GM23248 (cell line): ENCODE results near the gene FBP2. TPM values are rescaled to one million over a fixed set of nuclear protein-coding genes. Genes with fewer than 3 reads are reported as not detected.

ENCODE experiments used
- DNase-seq: peaks from one replicate; pipeline ENCODE4 v3.0.0-alpha.2; 2015
- H2AFZ ChIP-seq: fragments of 200-600 bp; sonication (generic); 2 replicates; pipeline ENCODE4 v1.6.1; 2016; ENCODE audit warnings: antibody characterized with exemption
- H3F3A ChIP-seq: fragments of 200-600 bp; sonication (generic); 2 replicates; pipeline ENCODE4 v1.6.1; 2016; ENCODE audit warnings: mild to moderate bottlenecking, antibody characterized with exemption, mixed run types; ENCODE audit not compliant: insufficient read depth
- H3K27ac ChIP-seq: fragments of 200-600 bp; sonication (generic); 2 replicates; pipeline ENCODE4 v1.5.1; 2016; ENCODE audit warnings: mild to moderate bottlenecking
- H3K27me3 ChIP-seq: fragments of 200-600 bp; sonication (generic); replicated peaks from 2 replicates; pipeline ENCODE4 v1.6.1; 2016; ENCODE audit warnings: mild to moderate bottlenecking; ENCODE audit not compliant: insufficient read depth
- H3K36me3 ChIP-seq: fragments of 200-600 bp; sonication (generic); 2 replicates; pipeline ENCODE4 v1.6.1; 2016; ENCODE audit warnings: low read depth, mild to moderate bottlenecking
- H3K4me1 ChIP-seq: fragments of 200-600 bp; sonication (generic); 2 replicates; pipeline ENCODE4 v1.6.1; 2016; ENCODE audit warnings: mild to moderate bottlenecking; ENCODE audit not compliant: insufficient read depth
- H3K4me2 ChIP-seq: fragments of 200-600 bp; sonication (generic); one replicate; pipeline ENCODE4 v1.6.1; 2016; ENCODE audit warnings: mild to moderate bottlenecking; ENCODE audit not compliant: unreplicated experiment
- H3K4me3 ChIP-seq: fragments of 200-600 bp; sonication (generic); 2 replicates; pipeline ENCODE4 v1.5.1; 2016; ENCODE audit warnings: mild to moderate bottlenecking
- H3K79me2 ChIP-seq: fragments of 200-600 bp; sonication (generic); 2 replicates; pipeline ENCODE4 v1.6.1; 2016; ENCODE audit warnings: mild to moderate bottlenecking; ENCODE audit not compliant: insufficient read depth
- H3K9ac ChIP-seq: fragments of 200-600 bp; sonication (generic); 2 replicates; pipeline ENCODE4 v1.6.1; 2016; ENCODE audit warnings: mild to moderate bottlenecking
- H3K9me2 ChIP-seq: fragments of 200-600 bp; sonication (generic); 2 replicates; pipeline ENCODE4 v1.6.1; 2016; ENCODE audit warnings: mixed run types, mild to moderate bottlenecking, moderate library complexity; ENCODE audit not compliant: insufficient read depth
- H3K9me3 ChIP-seq: fragments of 200-600 bp; sonication (generic); one replicate; pipeline ENCODE4 v1.6.1; 2017; ENCODE audit warnings: low read depth
- H4K20me1 ChIP-seq: fragments of 200-600 bp; sonication (generic); 2 replicates; pipeline ENCODE4 v1.6.0; 2016; ENCODE audit not compliant: insufficient read depth
- EZH2 ChIP-seq: fragments of 200-600 bp; sonication (generic); IDR thresholded peaks from 2 replicates; pipeline ENCODE4 v1.6.1; 2018; ENCODE audit warnings: antibody characterized with exemption, mild to moderate bottlenecking; ENCODE audit not compliant: insufficient read depth, poor library complexity, severe bottlenecking
- EZH2phosphoT487 ChIP-seq: fragments of 200-600 bp; sonication (generic); IDR thresholded peaks from 2 replicates; pipeline ENCODE4 v1.6.1; 2018; ENCODE audit warnings: antibody characterized with exemption, moderate library complexity, mild to moderate bottlenecking, low read depth; ENCODE audit not compliant: insufficient read depth
- whole genome bisulfite sequencing, 2 experiments: methylation state at CpG; one replicate each; pipeline ENCODE4 v1.1.6; 2015 to 2017; ENCODE audit warnings: low lambda C conversion rate in 2 of 2, low coverage in 1 of 2; ENCODE audit errors: missing lambda C conversion rate in 2 of 2; 5-methylcytosine and 5-hydroxymethylcytosine counted together
- in situ Hi-C: fragments of 300-500 bp; cut with MboI; formaldehyde crosslinking; loops from 2 replicates; pipeline ENCODE4 v1.15.0; 2020
- polyA plus RNA-seq: library from polyadenylated mRNA; unstranded; fragments of >200 nt; fragmentation: Nextera tagmentation; extraction: Ambion mirVana; gene quantifications from 2 replicates; pipeline ENCODE4 v1.2.1, GENCODE V29; 2016
- total RNA-seq: library from RNA; depleted of rRNA; stranded (reverse); fragments of >200 nt; shearing (Covaris generic); gene quantifications from 2 replicates; pipeline ENCODE4 v1.2.3, GENCODE V29; 2014

The FBP2 gene
- total and polyA plus RNA-seq, 2 experiments from 2014 or later: not detected

DNA sequence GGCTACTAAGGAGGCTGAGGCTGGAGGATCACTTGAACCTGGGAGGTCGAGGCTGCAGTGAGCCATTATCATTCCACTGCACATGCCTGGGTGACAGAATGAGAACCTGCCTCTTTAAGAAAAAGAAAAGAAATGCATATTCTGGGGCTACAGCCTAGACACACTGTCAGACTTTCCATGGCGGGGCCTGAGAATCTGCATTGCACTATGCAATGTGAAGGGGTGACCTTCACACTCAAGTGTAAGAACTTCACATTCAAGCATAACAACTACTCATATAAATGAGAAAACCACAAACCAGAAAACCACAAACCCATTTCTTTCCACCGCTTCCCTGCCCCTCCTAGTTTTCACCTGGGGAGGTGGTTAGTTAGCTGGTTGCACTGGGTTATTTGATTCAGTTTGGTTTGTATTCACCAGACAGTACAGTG is 18.0 kb upstream of the FBP2 start:
- no peak overlapping the region for H2AFZ ChIP-seq
- no peaks in the 10 kb centered on the region for H3K4me1 ChIP-seq
- 55 to 63% methylated on average over 3 of the region's 3 CpGs for WGBS, 2 experiments
- DNase-seq: no peak
- H3K79me2 ChIP-seq: no peaks in the 10 kb centered on the region
- in situ Hi-C loops: no loop called here
- no peaks in the 10 kb centered on the region for H3F3A ChIP-seq
- no peak overlapping the region for H3K4me3 ChIP-seq
- TF ChIP-seq EZH2phosphoT487: no peak
- TF ChIP-seq EZH2: no peak
- H3K27ac ChIP-seq: no peak overlapping the region
- H3K36me3 ChIP-seq: no peaks in the 10 kb centered on the region
- H4K20me1 ChIP-seq: no peaks in the 10 kb centered on the region
- no peaks in the 10 kb centered on the region for H3K9me3 ChIP-seq
- H3K9me2 ChIP-seq: no peaks in the 10 kb centered on the region
- peaks cover 45% of the 10 kb centered on the region for H3K27me3 ChIP-seq
- H3K4me2 ChIP-seq: no peak overlapping the region
- no peak overlapping the region for H3K9ac ChIP-seq

DNA sequence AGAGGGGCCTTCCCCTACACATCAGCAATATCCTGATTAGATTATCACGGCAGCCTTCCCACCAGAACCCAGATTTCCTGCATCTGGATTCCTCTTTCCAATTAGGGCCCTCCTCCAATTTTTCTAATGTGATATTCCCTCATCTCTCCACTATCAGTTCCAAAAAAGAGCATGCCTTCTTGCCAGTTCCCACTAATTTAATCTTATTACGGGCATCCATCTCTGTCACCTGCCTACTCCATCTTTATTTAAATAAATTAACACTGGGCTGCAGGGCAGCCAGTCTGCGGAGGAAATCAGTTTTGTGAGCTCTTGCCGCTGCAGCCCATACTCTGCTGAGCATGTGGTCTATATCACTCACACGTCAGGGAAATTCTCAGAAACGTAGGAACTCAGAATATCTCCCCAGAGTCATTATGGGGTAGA is 16.6 kb upstream of the FBP2 start:
- no peak for TF ChIP-seq EZH2phosphoT487
- no peak for TF ChIP-seq EZH2
- no peak overlapping the region for H3K4me2 ChIP-seq
- no peaks in the 10 kb centered on the region for H4K20me1 ChIP-seq
- H3K36me3 ChIP-seq: no peaks in the 10 kb centered on the region
- H3K79me2 ChIP-seq: no peaks in the 10 kb centered on the region
- H3K9me2 ChIP-seq: no peaks in the 10 kb centered on the region
- in situ Hi-C loops: no loop called here
- peaks cover 59% of the 10 kb centered on the region for H3K27me3 ChIP-seq
- H3K27ac ChIP-seq: no peak overlapping the region
- H3F3A ChIP-seq: no peaks in the 10 kb centered on the region
- DNase-seq: no peak
- H3K4me3 ChIP-seq: no peak overlapping the region
- no peak overlapping the region for H3K9ac ChIP-seq
- H3K4me1 ChIP-seq: no peaks in the 10 kb centered on the region
- no peak overlapping the region for H2AFZ ChIP-seq
- no peaks in the 10 kb centered on the region for H3K9me3 ChIP-seq
- 32 to 33% methylated on average over 6 of the region's 6 CpGs for WGBS, 2 experiments

DNA sequence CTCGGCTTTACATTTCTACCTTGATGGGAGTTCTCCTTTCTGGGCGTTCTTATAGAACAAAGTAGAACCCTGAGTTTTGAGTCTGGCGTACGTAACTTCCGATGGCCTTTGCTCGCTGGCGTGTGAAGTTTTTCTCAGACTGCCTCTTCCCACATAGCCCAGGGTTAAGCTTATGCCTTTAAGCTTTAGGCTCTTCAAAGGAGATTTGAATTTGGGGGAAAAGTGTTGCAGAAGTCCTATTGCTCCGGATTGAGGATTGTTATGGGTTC is 13.7 kb upstream of the FBP2 start:
- H3K9me3 ChIP-seq: no peaks in the 10 kb centered on the region
- H3K9me2 ChIP-seq: no peaks in the 10 kb centered on the region
- H3K4me2 ChIP-seq: no peak overlapping the region
- H2AFZ ChIP-seq: no peak overlapping the region
- H3K27me3 ChIP-seq: peaks cover 74% of the 10 kb centered on the region
- no peaks in the 10 kb centered on the region for H3K36me3 ChIP-seq
- in situ Hi-C loops: no loop called here
- no peaks in the 10 kb centered on the region for H3K4me1 ChIP-seq
- no peak for DNase-seq
- WGBS, 2 experiments: 86 to 87% methylated on average over 8 of the region's 8 CpGs
- H3F3A ChIP-seq: no peaks in the 10 kb centered on the region
- no peak overlapping the region for H3K27ac ChIP-seq
- H3K4me3 ChIP-seq: no peak overlapping the region
- no peak for TF ChIP-seq EZH2phosphoT487
- TF ChIP-seq EZH2: no peak
- H3K79me2 ChIP-seq: no peaks in the 10 kb centered on the region
- no peak overlapping the region for H3K9ac ChIP-seq
- H4K20me1 ChIP-seq: no peaks in the 10 kb centered on the region

DNA sequence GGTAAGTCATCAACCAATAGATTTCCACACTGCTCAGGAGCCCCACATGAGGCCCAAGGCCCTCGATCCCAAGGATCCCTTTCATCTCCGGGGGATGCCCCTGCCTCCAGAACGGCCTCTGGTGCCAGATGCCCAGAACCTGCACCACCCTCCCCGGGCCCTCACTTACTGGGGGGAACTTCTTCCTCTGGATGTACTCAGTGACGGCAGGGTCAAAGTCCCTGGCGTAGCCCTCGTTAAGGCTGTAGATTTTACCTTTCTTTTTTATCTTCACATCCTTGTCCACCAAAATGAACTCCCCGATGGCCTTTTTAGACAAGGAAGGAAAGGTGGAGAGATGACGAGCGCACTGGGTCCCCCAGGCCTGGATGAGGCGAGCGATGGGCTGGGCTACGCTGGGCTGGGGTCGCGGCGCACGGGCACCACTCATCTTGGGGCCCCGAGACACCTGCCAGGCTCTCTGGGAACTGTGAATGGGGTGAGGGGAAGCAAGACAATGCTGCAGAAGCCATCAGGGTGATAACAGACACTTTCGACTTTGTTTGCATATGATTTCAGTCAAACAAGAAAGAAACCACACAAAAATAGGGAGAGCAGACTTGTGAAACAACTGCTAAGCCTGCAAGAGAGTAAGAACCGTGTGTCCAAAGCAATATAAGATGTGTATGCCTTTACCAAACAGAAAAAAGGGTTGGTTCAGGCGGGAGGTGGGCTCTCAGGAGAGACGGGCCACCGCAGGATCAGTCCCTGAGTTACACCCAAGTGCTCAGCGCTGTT is 13.2 kb upstream of the FBP2 start:
- TF ChIP-seq EZH2: no peak
- TF ChIP-seq EZH2phosphoT487: no peak
- H3F3A ChIP-seq: no peaks in the 10 kb centered on the region
- H3K36me3 ChIP-seq: no peaks in the 10 kb centered on the region
- 70 to 73% methylated on average over 23 to 24 of the region's 24 CpGs for WGBS, 2 experiments
- no peaks in the 10 kb centered on the region for H4K20me1 ChIP-seq
- no peak overlapping the region for H3K27ac ChIP-seq
- no peaks in the 10 kb centered on the region for H3K9me2 ChIP-seq
- no peaks in the 10 kb centered on the region for H3K4me1 ChIP-seq
- H3K9ac ChIP-seq: no peak overlapping the region
- in situ Hi-C loops: no loop called here
- no peak overlapping the region for H2AFZ ChIP-seq
- no peak overlapping the region for H3K4me3 ChIP-seq
- no peak overlapping the region for H3K4me2 ChIP-seq
- no peaks in the 10 kb centered on the region for H3K9me3 ChIP-seq
- no peak for DNase-seq
- H3K27me3 ChIP-seq: peaks cover 70% of the 10 kb centered on the region
- H3K79me2 ChIP-seq: no peaks in the 10 kb centered on the region
